Activated CD8-positive, alpha-beta T cell treated with anti-CD3 and anti-CD28 coated beads for 36 hours (primary cell): ENCODE data around the gene CIROP. TPM values are rescaled to one million over a fixed set of nuclear protein-coding genes. Genes with fewer than 3 reads are reported as not detected.
A peak's percentile ranks its signal among the peaks of the same experiment; 100 is the strongest.

ENCODE experiments used
- ATAC-seq: fragments of 200-7000 bp; cut with Tn5 transposase; one replicate; pipeline ENCODE4 v1.10.0; 2021; ENCODE audit warnings: mild to moderate bottlenecking, moderate library complexity
- CTCF ChIA-PET: fragments of 350-600 bp; sonication (Branson Sonifier 250); formaldehyde crosslinking; loops from one replicate; lab custom pipeline; 2021; ENCODE audit warnings: antibody characterized with exemption; lab: Charles Lee
- POLR2A ChIA-PET: fragments of 350-600 bp; sonication (Branson Sonifier 250); formaldehyde crosslinking; loops from one replicate; lab custom pipeline; 2021; ENCODE audit warnings: antibody characterized with exemption; lab: Charles Lee
- DNase-seq: peaks from one replicate; pipeline ENCODE4 v3.0.0-alpha.2; 2020
- H3K27ac Mint-ChIP-seq: one replicate; pipeline ENCODE4 v1.8.0; 2021; ENCODE audit warnings: mild to moderate bottlenecking, mixed read lengths
- H3K27me3 Mint-ChIP-seq: one replicate; pipeline ENCODE4 v1.8.0; 2021; ENCODE audit warnings: mixed read lengths
- H3K36me3 Mint-ChIP-seq: one replicate; pipeline ENCODE4 v1.8.0; 2021; ENCODE audit warnings: low read depth, mixed read lengths
- H3K4me1 Mint-ChIP-seq: one replicate; pipeline ENCODE4 v1.8.0; 2021; ENCODE audit warnings: low read depth, mixed read lengths
- H3K4me3 Mint-ChIP-seq: one replicate; pipeline ENCODE4 v1.8.0; 2021; ENCODE audit warnings: mild to moderate bottlenecking, moderate library complexity, mixed read lengths
- H3K9me3 Mint-ChIP-seq: one replicate; pipeline ENCODE4 v1.8.0; 2021; ENCODE audit warnings: mixed read lengths
- intact Hi-C: fragments of 100-400 bp; cut with micrococcal nuclease; formaldehyde crosslinking; loops from one replicate; pipeline ENCODE4 v1.10.0; 2022
- total RNA-seq, 2 experiments: library from RNA; stranded (reverse); gene quantifications; one replicate each; pipeline ENCODE4 v1.2.3, GENCODE V29; 2021
- TF ChIP-seq, protein P1 (sequence below): fragments of 200-600 bp; IDR thresholded peaks from one replicate; pipeline ENCODE4 v1.8.0; 2022; ENCODE audit warnings: antibody characterized with exemption, mild to moderate bottlenecking

Gene CIROP
- total RNA-seq, 2 experiments from 2014 or later = not detected

- Mint-ChIP-seq H3K4me3 (peak within 1 kb of the TSS; percentile 76), H3K36me3 (peaks cover 18% of the 10 kb centered on the region), H3K27me3 (peaks cover 7% of the 10 kb centered on the region), H3K4me1 (peaks cover 19% of the 10 kb centered on the region), H3K9me3 (no peaks in the 10 kb centered on the region), H3K27ac (no peak within 1 kb of the TSS)
- peak; percentile 79 for DNase-seq
- TF ChIP-seq, protein P1, sequence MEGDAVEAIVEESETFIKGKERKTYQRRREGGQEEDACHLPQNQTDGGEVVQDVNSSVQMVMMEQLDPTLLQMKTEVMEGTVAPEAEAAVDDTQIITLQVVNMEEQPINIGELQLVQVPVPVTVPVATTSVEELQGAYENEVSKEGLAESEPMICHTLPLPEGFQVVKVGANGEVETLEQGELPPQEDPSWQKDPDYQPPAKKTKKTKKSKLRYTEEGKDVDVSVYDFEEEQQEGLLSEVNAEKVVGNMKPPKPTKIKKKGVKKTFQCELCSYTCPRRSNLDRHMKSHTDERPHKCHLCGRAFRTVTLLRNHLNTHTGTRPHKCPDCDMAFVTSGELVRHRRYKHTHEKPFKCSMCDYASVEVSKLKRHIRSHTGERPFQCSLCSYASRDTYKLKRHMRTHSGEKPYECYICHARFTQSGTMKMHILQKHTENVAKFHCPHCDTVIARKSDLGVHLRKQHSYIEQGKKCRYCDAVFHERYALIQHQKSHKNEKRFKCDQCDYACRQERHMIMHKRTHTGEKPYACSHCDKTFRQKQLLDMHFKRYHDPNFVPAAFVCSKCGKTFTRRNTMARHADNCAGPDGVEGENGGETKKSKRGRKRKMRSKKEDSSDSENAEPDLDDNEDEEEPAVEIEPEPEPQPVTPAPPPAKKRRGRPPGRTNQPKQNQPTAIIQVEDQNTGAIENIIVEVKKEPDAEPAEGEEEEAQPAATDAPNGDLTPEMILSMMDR = no peak
- POLR2A ChIA-PET = interaction anchor here (0.9 to 2.8 kb wide), 14 partner anchors 11 to 74 kb away, joined by 3 to 17 read pairs (median 6); no protein-coding TSS in a partner anchor
- peak; percentile 74 for ATAC-seq
- CTCF ChIA-PET = interaction anchor here (0.6 to 16.5 kb wide), 48 partner anchors 8 to 159 kb away, joined by 3 to 518 read pairs (median 6); partner anchors contain the start of genes ACIN1, AJUBA, C14orf119 and HAUS4
- intact Hi-C loops = loop anchor here (1.0 to 5.0 kb wide), 3 partner anchors 50 to 70 kb away; no protein-coding TSS in a partner anchor
These were observed 47.6 kb downstream of the CIROP start, which contains the start of gene CDH24 for GRCh38 chr14:23056956-23057756. CDH24 (minus strand) TSS chr14:23057520; CDS start chr14:23055733, 1,787 bp downstream.

DNA sequence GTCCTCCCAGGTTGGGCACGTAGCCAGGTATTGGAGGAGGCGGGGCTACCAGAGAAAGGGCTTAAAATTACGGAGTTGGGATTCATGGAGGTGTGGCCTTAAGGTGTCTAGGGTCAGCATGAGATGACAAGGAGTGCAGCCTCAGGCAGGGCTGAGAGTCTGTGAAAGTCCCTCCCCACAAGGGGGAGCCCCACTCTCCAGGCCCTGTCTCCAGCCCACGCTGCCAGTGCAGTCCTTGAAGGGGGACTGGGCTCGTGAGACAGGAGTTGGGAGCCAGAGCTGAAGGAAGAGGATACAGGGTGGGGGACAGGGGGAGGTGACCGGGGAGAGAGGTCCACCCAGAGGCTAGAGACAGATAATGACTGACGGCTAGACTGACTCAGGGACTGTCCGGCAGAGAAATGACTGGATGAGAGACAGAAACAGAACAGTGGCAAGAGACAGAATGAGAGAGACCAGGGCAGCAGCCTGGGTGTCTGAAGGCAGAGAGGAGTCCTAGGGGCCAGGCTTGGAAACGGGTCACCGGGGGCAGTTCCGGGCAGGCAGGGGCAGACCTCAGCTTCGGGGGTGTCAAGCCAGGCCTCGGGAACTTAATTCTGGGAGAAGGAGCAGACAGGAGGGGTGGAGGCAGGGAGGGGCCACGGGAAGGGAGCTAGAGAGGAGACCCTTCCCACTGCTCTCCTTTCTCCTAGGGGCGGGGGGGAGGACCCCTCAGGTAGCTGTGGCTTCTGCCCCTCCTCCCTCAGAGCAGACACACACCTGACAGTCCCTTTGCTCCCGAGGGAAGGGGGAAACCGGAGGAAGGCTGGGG, 48.4 kb downstream of the CIROP start:
- ChIA-PET POLR2A (interaction anchor here (0.9 to 2.8 kb wide), 5 partner anchors 12 to 73 kb away, joined by 3 to 12 read pairs (median 3); no protein-coding TSS in a partner anchor), CTCF (interaction anchor here (1.3 to 16.5 kb wide), 14 partner anchors 11 to 100 kb away, joined by 3 to 518 read pairs (median 10); partner anchors contain the start of genes AJUBA and HAUS4)
- Mint-ChIP-seq H3K27ac (no peak overlapping the region), H3K4me1 (peaks cover 19% of the 10 kb centered on the region), H3K27me3 (peaks cover 7% of the 10 kb centered on the region), H3K36me3 (peaks cover 15% of the 10 kb centered on the region), H3K4me3 (peak overlapping the region; percentile 61), H3K9me3 (no peaks in the 10 kb centered on the region)
- DNase-seq (peak; percentile 79), ATAC-seq (peak; percentile 68)
- TF ChIP-seq, protein P1 = peak; percentile 29
- intact Hi-C loops = loop anchor here (1.0 to 5.0 kb wide), 3 partner anchors 49 to 70 kb away; no protein-coding TSS in a partner anchor

DNA sequence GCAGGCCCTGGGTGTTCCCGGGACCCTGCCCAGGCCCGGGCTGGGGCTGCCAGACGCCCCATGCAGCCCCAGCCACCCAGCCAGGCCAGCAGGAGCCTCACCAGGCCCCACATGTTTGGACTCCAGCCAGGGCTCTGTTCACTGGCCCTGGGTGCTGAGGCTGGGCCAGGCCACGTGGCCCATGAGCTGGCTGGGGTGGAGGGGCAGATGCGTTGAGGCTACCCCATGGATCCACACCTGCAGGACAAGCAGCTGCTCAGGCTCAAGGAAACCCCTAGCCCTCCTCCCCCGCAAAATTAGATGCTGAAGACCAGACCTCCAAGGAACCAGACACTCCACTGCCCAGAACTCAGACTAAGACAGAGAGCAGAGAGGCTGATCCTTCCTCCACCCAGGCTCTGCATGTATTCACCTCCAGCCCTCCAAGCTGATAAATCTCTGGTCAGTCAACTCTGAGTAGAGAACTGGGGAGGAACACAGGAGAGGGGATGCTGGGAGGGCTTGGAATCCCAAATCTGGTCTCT, 49.1 kb downstream of the CIROP start:
- no peak overlapping the region for H3K4me3 Mint-ChIP-seq
- peaks cover 19% of the 10 kb centered on the region for H3K4me1 Mint-ChIP-seq
- POLR2A ChIA-PET = interaction anchor here (0.9 to 2.8 kb wide), 6 partner anchors 36 to 72 kb away, joined by 3 to 10 read pairs (median 5); no protein-coding TSS in a partner anchor
- intact Hi-C loops = loop anchor here (1.0 to 5.0 kb wide), 3 partner anchors 48 to 69 kb away; no protein-coding TSS in a partner anchor
- ATAC-seq (no peak), DNase-seq (no peak)
- no peaks in the 10 kb centered on the region for H3K9me3 Mint-ChIP-seq
- H3K27me3 Mint-ChIP-seq = peaks cover 7% of the 10 kb centered on the region
- TF ChIP-seq, protein P1 = no peak
- CTCF ChIA-PET = interaction anchor here (1.1 to 16.5 kb wide), 15 partner anchors 12 to 101 kb away, joined by 3 to 518 read pairs (median 6); partner anchors contain the start of gene AJUBA
- H3K36me3 Mint-ChIP-seq = peaks cover 9% of the 10 kb centered on the region
- no peak overlapping the region for H3K27ac Mint-ChIP-seq

- no peak overlapping the region for H3K27ac Mint-ChIP-seq
- no peak for DNase-seq
- TF ChIP-seq, protein P1 = no peak
- no peak for ATAC-seq
- intact Hi-C loops = loop anchor here (5.0 kb wide), 1 partner anchor 48 kb away; no protein-coding TSS in a partner anchor
- ChIA-PET POLR2A (interaction anchor here (0.9 to 2.8 kb wide), 4 partner anchors 35 to 72 kb away, joined by 5 to 10 read pairs (median 6); no protein-coding TSS in a partner anchor), CTCF (interaction anchor here (0.7 to 16.5 kb wide), 17 partner anchors 12 to 120 kb away, joined by 3 to 518 read pairs (median 6); partner anchors contain the start of gene AJUBA)
- no peak overlapping the region for H3K4me3 Mint-ChIP-seq
- H3K27me3 Mint-ChIP-seq = peaks cover 7% of the 10 kb centered on the region
- peaks cover 7% of the 10 kb centered on the region for H3K36me3 Mint-ChIP-seq
- H3K9me3 Mint-ChIP-seq = no peaks in the 10 kb centered on the region
- H3K4me1 Mint-ChIP-seq = peaks cover 19% of the 10 kb centered on the region
These were observed 49.6 kb downstream of the CIROP start for GRCh38 chr14:23055147-23055550.
